GM18526 (cell line): ENCODE measurements around the gene JPH3.

Source experiments
- POLR2A ChIP-seq: IDR thresholded peaks from 3 replicates; pipeline ENCODE4 v1.6.1; 2011; ENCODE audit not compliant: insufficient read length; ENCODE audit errors: extremely low read depth

The JPH3 gene

DNA sequence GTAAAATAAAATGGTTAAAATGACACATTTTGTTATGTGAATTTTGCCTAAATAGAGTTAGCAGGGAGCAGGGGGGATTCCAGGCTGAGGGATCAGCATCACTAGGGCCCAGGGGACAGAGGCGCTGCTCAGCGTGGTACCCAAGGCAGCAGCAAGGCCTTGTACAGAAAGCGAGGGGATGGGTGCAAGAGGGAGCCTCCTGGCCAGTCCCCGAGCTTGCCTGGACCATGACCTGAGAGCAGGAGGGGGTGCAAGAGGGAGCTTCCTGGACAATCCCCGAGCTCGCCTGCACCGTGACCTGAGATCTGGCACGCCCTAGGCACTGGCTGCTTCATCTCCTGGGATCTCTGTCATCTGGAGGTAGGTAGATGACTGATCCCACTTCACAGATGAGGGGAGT, 17.3 kb upstream of the JPH3 start:
- no peak for TF ChIP-seq POLR2A

DNA sequence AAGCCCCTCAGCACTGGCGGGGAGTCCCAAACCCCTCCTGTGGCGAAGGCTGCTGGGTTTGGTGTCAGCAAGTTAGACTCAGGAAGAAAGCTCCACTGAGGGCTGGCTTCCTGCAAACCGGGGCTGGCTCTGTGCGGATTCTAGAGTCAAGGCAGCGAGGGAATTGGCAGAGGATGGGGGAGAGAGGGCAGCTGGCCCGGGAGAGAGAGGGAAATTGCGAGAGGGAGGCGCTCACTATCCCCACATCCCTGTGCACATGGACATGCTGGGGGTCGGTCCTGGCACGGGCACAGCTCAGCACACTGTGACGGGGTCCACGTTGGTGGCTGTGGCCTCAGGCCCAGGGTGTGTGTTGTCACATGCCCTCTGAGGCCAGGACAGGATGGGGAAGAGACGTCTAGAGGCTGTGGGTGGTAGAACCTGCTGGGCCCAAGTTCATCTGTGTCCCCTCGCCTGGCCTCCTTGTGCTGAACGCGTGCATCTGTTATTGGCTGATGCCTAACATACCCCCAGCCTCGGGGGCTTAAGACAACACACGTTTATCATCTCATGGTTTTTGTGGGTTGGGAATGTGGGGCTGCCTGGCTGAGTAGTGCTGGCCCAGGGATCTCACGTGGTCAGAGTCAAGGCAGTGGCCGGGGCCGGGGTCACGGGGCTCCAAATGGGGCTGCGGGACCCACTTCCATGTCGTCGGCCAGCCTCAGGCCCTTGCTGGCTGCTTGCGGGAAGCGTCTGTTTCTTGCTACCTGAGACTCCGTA, 16.7 kb upstream of the JPH3 start:
- no peak for TF ChIP-seq POLR2A

DNA sequence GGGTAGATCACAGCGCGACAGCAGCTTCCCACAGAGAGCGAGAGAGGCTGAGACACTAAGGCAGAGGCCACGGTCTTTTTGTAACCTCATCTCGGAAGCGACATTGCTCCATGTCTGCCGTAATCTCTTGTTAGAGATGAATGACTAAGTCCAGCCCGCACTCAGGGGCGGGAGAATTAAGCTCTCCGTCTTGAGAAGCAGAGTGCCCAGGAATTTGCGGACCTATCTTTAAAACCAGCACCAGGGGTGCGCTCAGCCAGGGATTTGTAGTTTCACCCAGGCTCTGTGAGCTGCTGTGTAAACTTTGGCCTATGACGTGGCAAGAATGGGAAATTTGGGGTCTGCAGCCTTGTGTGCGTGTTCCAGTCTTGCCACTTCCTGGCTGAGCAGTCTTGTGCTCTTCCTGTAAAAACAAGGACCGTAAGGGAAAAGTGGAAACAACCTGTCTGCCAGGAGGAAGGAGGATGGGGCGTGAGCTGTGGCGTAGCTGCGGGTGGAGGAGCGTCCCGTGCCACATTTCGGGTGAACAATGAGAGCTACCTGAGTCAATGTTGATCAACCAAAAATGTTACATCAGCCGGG, 16.0 kb upstream of the JPH3 start:
- no peak for TF ChIP-seq POLR2A

DNA sequence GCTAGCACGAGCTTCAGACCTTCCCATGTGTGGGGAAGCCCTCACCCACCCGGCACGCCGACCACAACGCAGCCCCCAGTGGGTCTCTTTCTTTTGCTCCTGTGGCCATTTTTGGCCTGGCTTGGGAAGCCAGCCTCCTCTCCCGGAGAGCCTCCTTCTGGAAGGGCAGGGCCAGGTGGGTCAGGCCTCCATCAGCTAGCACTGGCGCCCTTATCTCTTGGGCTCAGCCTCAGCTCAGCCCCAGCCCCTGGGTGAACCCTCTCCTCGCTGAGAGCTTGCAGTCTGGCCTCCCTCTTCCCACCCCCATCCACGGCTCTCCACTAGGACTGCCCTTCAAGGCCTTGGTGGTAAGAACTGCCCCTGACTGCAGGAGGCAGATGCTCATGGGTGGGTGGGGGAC, 14.7 kb upstream of the JPH3 start:
- no peak for TF ChIP-seq POLR2A

DNA sequence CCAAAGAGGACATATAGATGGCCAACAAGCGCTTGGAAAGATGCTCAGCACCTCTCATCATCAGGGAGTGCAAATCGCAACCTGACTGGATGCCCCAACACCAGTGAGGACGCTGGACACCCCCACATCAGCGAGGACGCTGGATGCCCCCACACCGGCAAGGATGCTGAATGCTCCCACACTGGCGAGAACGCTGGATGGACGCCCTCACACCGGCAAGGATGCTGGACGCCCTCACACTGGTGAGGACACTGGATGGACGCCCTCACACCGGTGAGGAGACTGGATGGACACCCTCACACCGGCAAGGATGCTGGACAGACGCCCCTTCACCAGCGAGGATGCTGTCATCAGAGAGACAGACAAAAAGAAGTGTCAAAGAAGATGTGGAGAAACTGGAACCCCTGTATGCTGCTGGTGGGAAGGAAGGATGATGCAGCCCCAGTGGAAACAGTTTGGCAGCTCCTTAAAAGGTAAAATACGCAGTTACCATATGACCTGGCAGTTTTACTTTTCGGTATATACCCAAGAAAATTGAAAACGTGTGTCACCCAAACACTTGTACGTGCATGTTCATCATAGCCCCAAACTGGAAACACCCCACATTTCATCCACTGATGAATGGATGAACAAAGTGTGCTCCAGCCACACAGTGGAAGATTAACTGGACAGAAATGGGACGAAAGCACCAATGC, 10.1 kb upstream of the JPH3 start:
- no peak for TF ChIP-seq POLR2A

DNA sequence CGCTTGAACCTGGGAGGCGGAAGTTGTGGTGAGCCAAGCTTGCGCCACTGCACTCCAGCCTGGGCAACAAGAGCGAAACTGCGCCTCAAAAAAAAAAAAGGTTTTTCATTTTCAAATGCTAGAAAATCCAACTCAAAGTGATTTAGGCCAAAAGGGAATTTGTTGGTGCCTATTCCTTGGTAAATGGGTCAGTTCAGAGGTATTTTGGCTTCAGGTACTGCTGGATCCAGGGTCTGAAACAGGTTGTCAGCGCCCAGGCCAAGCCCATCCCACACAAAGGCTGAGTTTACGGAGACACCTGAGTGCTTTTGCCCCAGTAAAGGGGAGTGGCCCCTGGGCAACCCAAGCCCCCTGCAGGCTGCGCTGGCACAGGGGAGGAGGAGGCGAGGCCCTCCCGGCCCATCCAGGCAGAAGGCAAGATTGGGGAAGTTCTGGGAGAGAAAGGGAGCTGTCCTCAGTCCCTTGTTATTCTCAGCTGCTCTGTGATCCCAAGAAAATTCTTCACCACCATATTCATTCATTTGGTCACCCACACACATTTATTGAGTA, 8.5 kb upstream of the JPH3 start:
- TF ChIP-seq POLR2A: no peak

DNA sequence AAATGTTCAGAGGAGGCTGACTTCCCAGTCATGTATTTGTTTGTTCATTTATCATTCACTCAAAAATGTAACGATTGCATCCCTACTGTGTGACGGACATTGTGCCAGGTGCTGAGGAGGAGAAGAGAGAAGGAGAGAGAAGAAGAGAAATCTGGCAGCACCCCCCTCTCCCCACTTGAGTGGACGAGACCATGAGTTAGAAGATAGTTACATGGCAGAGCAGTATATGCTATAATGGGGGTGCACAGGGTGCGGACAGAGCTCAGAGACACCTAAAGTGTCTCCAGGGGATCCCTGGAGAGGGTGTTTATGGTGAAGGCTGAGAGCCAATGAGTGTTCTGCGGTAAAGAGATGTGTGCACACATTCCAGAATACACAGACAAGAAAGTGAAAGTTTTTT, 6.6 kb upstream of the JPH3 start:
- TF ChIP-seq POLR2A: no peak

DNA sequence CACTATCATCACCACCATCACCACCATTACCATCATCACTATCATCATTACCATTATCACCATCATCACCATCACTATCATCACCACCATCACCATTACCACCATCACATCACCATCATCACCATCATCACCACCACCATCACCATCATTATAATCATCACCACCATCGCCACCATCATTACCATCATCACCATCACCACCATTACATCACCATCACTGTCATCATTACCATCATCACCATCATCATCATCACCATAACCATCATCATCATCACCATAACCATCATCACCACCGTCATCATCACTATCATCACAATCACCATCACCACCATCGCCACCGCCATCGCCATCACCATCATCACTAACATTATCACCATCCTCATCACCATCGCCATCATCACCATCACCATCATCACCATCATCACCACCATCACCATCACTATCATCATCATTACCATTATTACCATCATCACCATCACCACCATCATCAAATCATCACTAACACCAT, 4.9 kb upstream of the JPH3 start:
- no peak for TF ChIP-seq POLR2A

DNA sequence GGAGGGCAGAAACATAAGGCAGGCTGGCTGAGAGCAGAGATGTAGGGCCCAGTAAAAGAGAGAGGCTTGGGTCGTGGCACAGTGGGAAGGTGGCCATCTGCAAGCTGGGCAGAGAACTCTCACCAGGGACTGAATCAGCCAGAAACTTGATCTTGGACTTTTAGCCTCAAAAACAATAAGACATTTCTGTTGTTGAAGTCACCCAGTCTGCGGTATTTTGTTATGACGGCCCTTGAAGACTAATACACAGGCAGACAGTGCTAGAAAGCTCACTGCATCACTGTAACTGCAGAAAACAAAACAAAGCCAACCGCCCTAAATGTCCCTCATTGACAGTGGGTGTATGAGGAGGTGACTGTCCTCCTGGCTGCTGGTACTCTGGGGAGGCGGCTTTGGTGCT, 3.9 kb upstream of the JPH3 start:
- no peak for TF ChIP-seq POLR2A

DNA sequence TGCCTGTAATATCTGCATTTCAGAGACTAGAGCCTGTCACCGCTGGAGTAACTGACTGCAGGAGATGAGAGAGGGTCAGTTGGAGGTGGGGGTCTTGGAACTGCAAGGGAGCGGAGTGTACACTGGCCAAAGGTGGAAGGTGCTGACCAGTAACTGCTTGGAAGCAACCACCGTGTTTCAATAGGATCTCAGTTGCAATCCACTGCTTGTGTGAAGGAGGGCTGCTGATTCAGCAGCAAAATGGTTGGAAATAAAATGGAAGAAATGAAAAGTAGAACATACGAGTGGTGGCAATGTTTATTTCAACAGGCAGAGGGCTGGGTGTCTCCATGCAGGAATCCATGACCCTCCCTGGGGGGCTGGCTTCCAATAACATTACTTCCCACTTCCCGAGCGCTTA, 2.1 kb upstream of the JPH3 start:
- no peak for TF ChIP-seq POLR2A

DNA sequence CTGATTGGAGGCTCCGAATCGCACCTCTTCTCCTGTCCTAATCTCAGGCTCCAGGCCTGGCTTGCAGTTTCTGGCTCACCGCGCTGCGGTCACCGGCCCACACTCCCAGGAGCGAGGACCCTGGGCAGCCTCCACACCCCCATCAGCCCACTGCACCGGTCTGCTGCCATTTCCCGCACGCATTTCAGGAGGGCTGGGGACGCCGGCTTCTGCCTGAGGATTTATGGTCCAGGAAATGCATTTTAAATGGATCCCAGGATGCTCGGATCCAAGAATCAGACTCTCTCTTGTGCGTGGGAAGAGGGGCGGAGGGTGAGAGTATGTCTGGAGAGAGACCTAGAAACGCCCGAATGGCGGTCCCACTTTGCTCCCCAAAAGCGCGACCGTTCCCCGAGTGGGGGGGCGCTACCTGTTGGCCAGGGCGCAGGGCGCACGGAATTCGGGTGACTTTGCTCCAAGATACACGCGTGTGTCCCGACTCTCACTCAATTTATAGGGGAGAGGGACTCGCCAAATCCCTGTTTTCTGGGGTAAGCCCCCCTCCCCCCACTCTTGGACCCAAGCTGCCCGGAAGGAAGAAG, 817 bp upstream of the JPH3 start:
- TF ChIP-seq POLR2A: no peak

DNA sequence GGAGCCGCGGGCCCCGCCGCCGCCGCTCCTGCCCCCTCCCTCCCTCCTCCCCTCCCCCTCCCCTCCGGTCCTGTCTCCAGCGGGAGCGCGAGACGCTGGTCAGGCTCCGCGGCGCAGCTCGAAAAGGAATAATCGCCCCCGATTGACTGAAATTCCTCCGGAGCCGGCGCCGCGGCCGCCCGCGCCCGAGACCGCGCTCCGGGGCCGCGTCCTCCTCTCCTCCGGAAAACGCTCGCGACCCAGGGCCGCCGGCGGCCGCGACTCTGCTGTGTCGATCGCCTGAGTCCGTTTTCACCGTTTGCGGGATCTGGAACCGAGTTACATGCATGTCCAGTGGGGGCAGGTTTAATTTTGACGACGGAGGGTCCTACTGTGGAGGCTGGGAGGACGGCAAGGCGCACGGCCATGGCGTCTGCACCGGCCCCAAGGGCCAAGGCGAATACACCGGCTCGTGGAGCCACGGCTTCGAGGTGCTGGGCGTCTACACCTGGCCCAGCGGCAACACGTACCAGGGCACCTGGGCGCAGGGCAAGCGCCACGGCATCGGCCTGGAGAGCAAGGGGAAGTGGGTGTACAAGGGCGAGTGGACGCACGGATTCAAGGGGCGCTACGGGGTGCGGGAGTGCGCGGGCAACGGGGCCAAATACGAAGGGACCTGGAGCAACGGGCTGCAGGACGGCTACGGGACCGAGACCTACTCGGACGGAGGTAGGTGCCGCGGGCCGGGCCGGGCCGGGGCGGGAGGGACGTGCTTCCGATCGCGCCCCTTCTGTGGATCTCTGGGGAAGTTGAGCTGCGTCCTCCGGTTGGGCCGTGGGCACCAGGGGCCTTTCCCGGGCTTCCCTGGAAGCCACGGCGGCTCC, 744 bp downstream of the JPH3 start:
- TF ChIP-seq POLR2A: no peak

DNA sequence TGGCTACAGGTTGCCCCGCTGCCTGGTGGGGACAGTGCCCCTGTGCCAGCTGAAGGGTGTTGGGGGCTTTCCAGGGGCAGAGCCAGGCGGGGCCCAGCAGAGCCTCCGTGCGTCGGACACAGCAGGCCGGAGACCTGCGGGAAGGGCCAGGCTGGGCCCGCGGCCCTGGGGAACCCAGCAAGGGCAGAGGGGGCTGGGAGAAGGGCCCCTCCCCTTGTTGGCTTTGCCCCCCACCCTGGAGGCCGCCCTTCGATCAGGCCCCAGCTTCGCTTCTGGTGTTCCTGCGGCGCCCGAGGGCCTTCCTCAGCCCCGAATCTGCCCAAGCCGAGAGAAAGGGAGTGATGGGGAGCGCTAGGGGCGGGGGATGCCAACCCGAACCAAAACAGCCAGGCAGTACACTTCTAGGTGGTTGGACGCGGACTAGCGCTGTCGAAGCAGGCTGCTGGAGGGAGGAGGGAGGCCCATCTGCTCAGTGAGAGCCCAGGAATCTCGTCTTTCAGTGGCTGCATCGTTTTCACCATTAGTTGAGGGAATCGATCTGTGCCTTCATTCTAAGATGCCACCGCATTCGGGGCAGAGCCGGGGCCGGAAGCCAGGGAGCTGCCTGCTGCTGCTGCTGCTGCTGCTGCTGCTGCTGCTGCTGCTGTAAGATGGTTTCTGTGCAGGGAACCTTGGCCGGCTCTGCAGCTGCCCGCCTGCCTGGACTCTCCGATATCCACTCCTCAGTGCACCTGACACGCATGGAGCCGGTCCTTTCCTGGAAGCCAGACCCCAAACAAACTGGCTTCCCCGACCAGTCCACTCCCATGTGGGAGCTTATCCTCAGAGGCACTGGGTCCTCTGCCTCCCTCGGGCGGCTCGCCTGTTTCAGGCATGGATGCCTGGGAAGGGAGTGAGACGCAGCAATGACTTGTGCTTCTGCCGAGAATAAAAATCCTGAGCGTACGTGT, 1.7 kb downstream of the JPH3 start:
- no peak for TF ChIP-seq POLR2A

DNA sequence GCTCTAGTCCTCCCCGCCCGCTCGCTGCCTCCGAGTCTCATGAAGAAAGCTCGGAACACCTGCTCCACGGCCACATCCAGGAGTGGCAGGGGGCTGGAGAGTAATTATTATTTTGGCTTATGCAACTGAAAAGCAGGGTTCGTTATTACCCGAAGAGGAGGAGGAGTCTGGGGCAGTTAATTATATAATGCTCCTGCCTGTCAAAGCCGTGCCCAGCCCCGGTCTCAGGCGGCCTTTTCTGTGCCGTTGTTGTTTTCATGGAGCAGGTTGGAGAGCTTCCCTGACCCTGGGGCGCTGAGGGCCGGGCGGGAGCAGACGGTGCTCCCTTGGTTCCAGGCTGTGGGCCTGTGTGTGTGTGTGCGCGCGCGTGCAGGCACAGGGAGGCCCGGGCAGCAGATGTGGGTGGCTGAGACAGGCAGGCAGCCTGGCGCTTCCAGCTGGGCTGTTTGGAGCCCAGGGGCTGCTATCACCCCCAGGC, 2.4 kb downstream of the JPH3 start:
- TF ChIP-seq POLR2A: no peak

DNA sequence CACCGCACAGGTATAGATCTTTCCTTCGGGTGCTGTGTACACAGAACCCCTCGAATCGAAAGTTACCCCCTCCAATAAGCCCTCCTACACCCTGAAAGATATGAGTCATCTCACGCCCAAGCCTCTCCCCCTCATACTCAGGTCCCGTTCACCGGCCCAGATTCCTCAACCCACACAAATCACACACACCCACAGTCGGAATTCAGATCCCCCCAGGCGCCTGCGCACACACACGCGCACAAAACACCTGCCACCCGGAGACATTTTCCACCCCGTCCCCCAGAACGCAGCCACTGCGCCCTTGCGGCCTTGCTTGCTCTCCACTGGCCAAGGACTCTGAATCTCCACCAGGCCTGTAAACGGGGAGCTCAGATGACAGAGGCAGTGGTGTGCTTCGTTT, 4.9 kb downstream of the JPH3 start:
- no peak for TF ChIP-seq POLR2A
